DOHH2 (cell line): ENCODE data around the gene STEAP1B.
A peak's percentile ranks its signal among the peaks of the same experiment; 100 is the strongest.
"Not testable (repeated sequence)": the region's sequence is repeated elsewhere in the genome, so short reads cannot be mapped to it uniquely, and the experiment has no call there.

Experiments
- H3F3A ChIP-seq: fragments of 200-600 bp; sonication (generic), shearing (Covaris generic); 2 replicates; pipeline ENCODE4 v1.6.0; 2016; ENCODE audit warnings: antibody characterized with exemption, mild to moderate bottlenecking; ENCODE audit not compliant: control insufficient read depth, insufficient read depth
- H3K27ac ChIP-seq: fragments of 200-600 bp; sonication (generic); 2 replicates; pipeline ENCODE4 v1.5.1; 2014; ENCODE audit warnings: low read depth, mild to moderate bottlenecking, low read length, moderate library complexity
- H3K27me3 ChIP-seq: fragments of 200-600 bp; sonication (generic); 2 replicates; pipeline ENCODE4 v1.6.1; 2014; ENCODE audit warnings: mild to moderate bottlenecking, low read length, mixed read lengths; ENCODE audit not compliant: control insufficient read depth
- H3K36me3 ChIP-seq: fragments of 200-600 bp; sonication (generic); 2 replicates; pipeline ENCODE4 v1.6.1; 2014; ENCODE audit warnings: mild to moderate bottlenecking, low read length, moderate library complexity, mixed read lengths; ENCODE audit not compliant: control insufficient read depth
- H3K4me1 ChIP-seq: fragments of 200-600 bp; sonication (generic); 2 replicates; pipeline ENCODE4 v1.6.1; 2014; ENCODE audit warnings: mild to moderate bottlenecking, low read length, mixed read lengths; ENCODE audit not compliant: control insufficient read depth
- H3K4me2 ChIP-seq: fragments of 200-600 bp; sonication (generic); 2 replicates; pipeline ENCODE4 v1.6.0; 2014; ENCODE audit warnings: mild to moderate bottlenecking, low read length, moderate library complexity
- H3K4me3 ChIP-seq: fragments of 200-600 bp; sonication (generic); 2 replicates; pipeline ENCODE4 v1.5.1; 2014; ENCODE audit warnings: mild to moderate bottlenecking, low read length, mixed read lengths
- H3K79me2 ChIP-seq: fragments of 200-600 bp; sonication (generic); 2 replicates; pipeline ENCODE4 v1.6.1; 2014; ENCODE audit warnings: mild to moderate bottlenecking, low read length, mixed read lengths; ENCODE audit not compliant: control insufficient read depth
- H3K9me2 ChIP-seq: fragments of 200-600 bp; sonication (generic); replicated peaks from 2 replicates; pipeline ENCODE4 v1.6.1; 2014; ENCODE audit warnings: mild to moderate bottlenecking, low read length, mixed read lengths; ENCODE audit not compliant: control insufficient read depth
- H3K9me3 ChIP-seq: fragments of 200-600 bp; sonication (generic); 2 replicates; pipeline ENCODE4 v1.6.1; 2014; ENCODE audit warnings: antibody characterized with exemption, low read length, mixed read lengths; ENCODE audit not compliant: control insufficient read depth, insufficient read depth
- H4K20me1 ChIP-seq: fragments of 200-600 bp; sonication (generic); 2 replicates; pipeline ENCODE4 v1.6.0; 2014; ENCODE audit warnings: low read depth, mild to moderate bottlenecking, antibody characterized with exemption, low read length, moderate library complexity; ENCODE audit not compliant: control insufficient read depth, insufficient read depth
- CTCF ChIP-seq: fragments of 200-600 bp; sonication (generic); IDR thresholded peaks from one replicate; pipeline ENCODE4 v1.5.1; 2014; ENCODE audit warnings: antibody characterized with exemption, mild to moderate bottlenecking, low read depth, low read length; ENCODE audit not compliant: poor library complexity, severe bottlenecking
- EZH2phosphoT487 ChIP-seq: fragments of 200-600 bp; sonication (generic); IDR thresholded peaks from 2 replicates; pipeline ENCODE4 v1.6.1; 2017; ENCODE audit warnings: borderline replicate concordance, mild to moderate bottlenecking, antibody characterized with exemption, low read length, moderate library complexity, mixed read lengths

STEAP1B gene

GRCh38 chr7:22504519-22504918 is 4.5 kb upstream of the STEAP1B start:
- not testable (repeated sequence) for H3K4me2 ChIP-seq, H3F3A ChIP-seq, H3K4me1 ChIP-seq

GRCh38 chr7:22502104-22502503 is 2.1 kb upstream of the STEAP1B start:
- not testable (repeated sequence) for H3K9me3 ChIP-seq, H3K27ac ChIP-seq, H3K79me2 ChIP-seq, H3K36me3 ChIP-seq, H3F3A ChIP-seq, H3K4me2 ChIP-seq, H3K4me3 ChIP-seq, H3K9me2 ChIP-seq, H4K20me1 ChIP-seq, H3K27me3 ChIP-seq
- H3K4me1 ChIP-seq, result peaks cover 13% of the 10 kb centered on the region

More at GRCh38 chr7:22504519-22504918, 4.5 kb upstream of the STEAP1B start:
- H3K9me2 ChIP-seq, H3K79me2 ChIP-seq, H3K9me3 ChIP-seq, H3K27ac ChIP-seq, H4K20me1 ChIP-seq, H3K4me3 ChIP-seq, H3K36me3 ChIP-seq, H3K27me3 ChIP-seq: not testable (repeated sequence)
- TF ChIP-seq CTCF, result peak; percentile 61

- H3K9me2 ChIP-seq, H3K4me3 ChIP-seq, H3K27ac ChIP-seq, H3F3A ChIP-seq, H3K79me2 ChIP-seq, H3K4me2 ChIP-seq, H4K20me1 ChIP-seq, H3K9me3 ChIP-seq, H3K36me3 ChIP-seq, H3K27me3 ChIP-seq: not testable (repeated sequence)
- TF ChIP-seq CTCF, result peak; percentile 38
- peaks cover 13% of the 10 kb centered on the region for H3K4me1 ChIP-seq
These were observed 1.3 kb upstream of the STEAP1B start for GRCh38 chr7:22501336-22501735.

GRCh38 chr7:22499044-22499443 is 944 bp downstream of the STEAP1B start:
- Histone ChIP-seq H3F3A (no peaks in the 10 kb centered on the region), H3K4me3 (peak overlapping the region; percentile 85), H3K4me1 (peaks cover 13% of the 10 kb centered on the region), H3K9me2 (no peaks in the 10 kb centered on the region), H3K27me3 (0 out of 2 replicates have a peak, but pooled peaks cover 3% of the 10 kb centered on the region), H3K4me2 (peak overlapping the region; percentile 97), H3K36me3 (no peaks in the 10 kb centered on the region), H4K20me1 (no peaks in the 10 kb centered on the region), H3K79me2 (0 out of 2 replicates have a peak, but pooled peaks cover 2% of the 10 kb centered on the region), H3K9me3 (no peaks in the 10 kb centered on the region), H3K27ac (no peak overlapping the region)
- TF ChIP-seq EZH2phosphoT487 (no peak), CTCF (no peak)

GRCh38 chr7:22496912-22497311 is 3.1 kb downstream of the STEAP1B start:
- not testable (repeated sequence) for H3K27ac ChIP-seq, H3K27me3 ChIP-seq, H3K79me2 ChIP-seq, H3K9me3 ChIP-seq, H3F3A ChIP-seq, H3K4me3 ChIP-seq, H3K36me3 ChIP-seq, H4K20me1 ChIP-seq, H3K4me2 ChIP-seq, H3K9me2 ChIP-seq
- H3K4me1 ChIP-seq, result peaks cover 13% of the 10 kb centered on the region

- H3K4me1 ChIP-seq, result peaks cover 13% of the 10 kb centered on the region
- H3K9me2 ChIP-seq, H3K27me3 ChIP-seq, H3K36me3 ChIP-seq, H3K4me2 ChIP-seq, H3K4me3 ChIP-seq, H3K9me3 ChIP-seq, H3K79me2 ChIP-seq, H3F3A ChIP-seq, H3K27ac ChIP-seq, H4K20me1 ChIP-seq: not testable (repeated sequence)
These were observed 3.6 kb downstream of the STEAP1B start for GRCh38 chr7:22496296-22496888.
